GM23338 (cell line): ENCODE measurements around the gene CXCL16. TPM values are rescaled to one million over a fixed set of nuclear protein-coding genes. Genes with fewer than 3 reads are reported as not detected.

Experiments used
- ATAC-seq: fragments of 200-7000 bp; cut with Tn5 transposase; 3 replicates; pipeline ENCODE4 v1.9.1; 2020
- DNase-seq: peaks from one replicate; pipeline ENCODE4 v3.0.0-alpha.2; 2015; ENCODE audit warnings: low spot score
- H2AFZ ChIP-seq: fragments of 200-600 bp; sonication (generic); 2 replicates; pipeline ENCODE4 v1.8.0; 2016; ENCODE audit warnings: antibody characterized with exemption, mild to moderate bottlenecking, moderate library complexity
- H3F3A ChIP-seq: fragments of 200-600 bp; sonication (generic); replicated peaks from 2 replicates; pipeline ENCODE4 v1.8.0; 2017; ENCODE audit warnings: antibody characterized with exemption, mixed run types, low read depth
- H3K27ac ChIP-seq: fragments of 200-600 bp; sonication (generic); 2 replicates; pipeline ENCODE4 v1.6.1; 2016; ENCODE audit warnings: low read depth
- H3K27me3 ChIP-seq: fragments of 200-600 bp; sonication (generic); 2 replicates; pipeline ENCODE4 v1.8.0; 2016; ENCODE audit warnings: mild to moderate bottlenecking, mixed run types, moderate library complexity; ENCODE audit not compliant: insufficient read depth
- H3K36me3 ChIP-seq: fragments of 200-600 bp; sonication (generic); 2 replicates; pipeline ENCODE4 v1.8.0; 2016; ENCODE audit warnings: mild to moderate bottlenecking; ENCODE audit not compliant: insufficient read depth
- H3K4me1 ChIP-seq: fragments of 200-600 bp; sonication (generic); 2 replicates; pipeline ENCODE4 v1.8.0; 2016; ENCODE audit warnings: mild to moderate bottlenecking, moderate library complexity; ENCODE audit not compliant: insufficient read depth
- H3K4me2 ChIP-seq: fragments of 200-600 bp; sonication (generic); 2 replicates; pipeline ENCODE4 v1.7.1; 2017; ENCODE audit warnings: mixed run types
- H3K4me3 ChIP-seq: fragments of 200-600 bp; sonication (generic); 2 replicates; pipeline ENCODE4 v1.6.1; 2016; ENCODE audit warnings: mixed run types
- H3K79me2 ChIP-seq: fragments of 200-600 bp; sonication (generic); replicated peaks from 2 replicates; pipeline ENCODE4 v1.8.0; 2017; ENCODE audit warnings: mild to moderate bottlenecking; ENCODE audit not compliant: insufficient read depth
- H3K9me2 ChIP-seq: fragments of 200-600 bp; sonication (generic); 2 replicates; pipeline ENCODE4 v1.8.0; 2017; ENCODE audit not compliant: insufficient read depth
- H4K20me1 ChIP-seq: fragments of 200-600 bp; sonication (generic); replicated peaks from 2 replicates; pipeline ENCODE4 v1.8.0; 2017; ENCODE audit warnings: mild to moderate bottlenecking; ENCODE audit not compliant: insufficient read depth
- H3K27ac Mint-ChIP-seq: 2 replicates; pipeline ENCODE4 v1.8.0; 2020; ENCODE audit warnings: inconsistent platforms, mild to moderate bottlenecking, moderate library complexity, mixed read lengths
- H3K27me3 Mint-ChIP-seq: 3 replicates; pipeline ENCODE4 v1.8.0; 2022; ENCODE audit warnings: low read depth, mild to moderate bottlenecking, moderate library complexity, mixed read lengths, inconsistent platforms; ENCODE audit not compliant: insufficient read depth, poor library complexity
- H3K36me3 Mint-ChIP-seq: 3 replicates; pipeline ENCODE4 v1.8.0; 2021; ENCODE audit warnings: low read depth, mild to moderate bottlenecking, inconsistent platforms, moderate library complexity, mixed read lengths
- H3K4me1 Mint-ChIP-seq: 3 replicates; pipeline ENCODE4 v1.8.0; 2020; ENCODE audit warnings: mild to moderate bottlenecking, inconsistent platforms, mixed read lengths
- H3K4me3 Mint-ChIP-seq: 3 replicates; pipeline ENCODE4 v1.8.0; 2021; ENCODE audit warnings: moderate library complexity, mild to moderate bottlenecking, inconsistent platforms, mixed read lengths
- H3K9me3 Mint-ChIP-seq: 3 replicates; pipeline ENCODE4 v1.8.0; 2020; ENCODE audit warnings: moderate library complexity, mild to moderate bottlenecking, inconsistent platforms, mixed read lengths
- CREB1 ChIP-seq: fragments of 250-450 bp; sonication (Bioruptor Pico); IDR thresholded peaks from 2 replicates; pipeline ENCODE4 v1.5.0; 2020; ENCODE audit warnings: low read depth, mild to moderate bottlenecking, moderate library complexity
- CTCF ChIP-seq, 2 experiments: fragments of 200-600 bp in 1 of 2; sonication (generic) in 1 of 2; conservative IDR thresholded peaks; 2 replicates each; pipeline versions ENCODE4 v1.5.1 to v1.6.1; 2016 to 2017; ENCODE audit warnings: antibody characterized with exemption in 2 of 2, low read depth in 2 of 2, mild to moderate bottlenecking in 2 of 2, moderate library complexity in 1 of 2
- ETS1 ChIP-seq: IDR thresholded peaks from 2 replicates; pipeline ENCODE4 v1.6.1; 2016; ENCODE audit warnings: antibody characterized with exemption
- EZH2 ChIP-seq: fragments of 200-600 bp; sonication (generic); IDR thresholded peaks from one replicate; pipeline ENCODE4 v1.8.0; 2017; ENCODE audit warnings: antibody characterized with exemption, mild to moderate bottlenecking, low read depth; ENCODE audit not compliant: unreplicated experiment
- EZH2phosphoT487 ChIP-seq: fragments of 200-600 bp; sonication (generic); IDR thresholded peaks from one replicate; pipeline ENCODE4 v1.8.1; 2018; ENCODE audit warnings: antibody characterized with exemption; ENCODE audit not compliant: unreplicated experiment
- JUNB ChIP-seq: IDR thresholded peaks from one replicate; pipeline ENCODE4 v1.6.1; 2016; ENCODE audit warnings: antibody characterized with exemption; ENCODE audit not compliant: unreplicated experiment
- NANOG ChIP-seq: IDR thresholded peaks from 2 replicates; pipeline ENCODE4 v1.6.1; 2016; ENCODE audit warnings: antibody characterized with exemption, borderline replicate concordance
- POLR2AphosphoS5 ChIP-seq: IDR thresholded peaks from 2 replicates; pipeline ENCODE4 v1.6.1; 2016; ENCODE audit warnings: antibody characterized with exemption, low read depth
- REST ChIP-seq: IDR thresholded peaks from one replicate; pipeline ENCODE4 v1.6.1; 2018; ENCODE audit warnings: antibody characterized with exemption; ENCODE audit not compliant: unreplicated experiment
- STAT1 ChIP-seq: IDR thresholded peaks from one replicate; pipeline ENCODE4 v1.6.1; 2016; ENCODE audit warnings: antibody characterized with exemption; ENCODE audit not compliant: unreplicated experiment
- ZNF114 ChIP-seq: fragments of 250-450 bp; sonication (Bioruptor Pico); IDR thresholded peaks from 2 replicates; pipeline ENCODE4 v1.5.0; 2020; ENCODE audit warnings: mild to moderate bottlenecking, moderate library complexity
- ZNF331 ChIP-seq: fragments of 250-450 bp; sonication (Bioruptor Pico); IDR thresholded peaks from 2 replicates; pipeline ENCODE4 v1.5.0; 2020; ENCODE audit warnings: low read depth, mild to moderate bottlenecking, moderate library complexity
- ZNF462 ChIP-seq: fragments of 250-450 bp; sonication (Bioruptor Pico); IDR thresholded peaks from 2 replicates; pipeline ENCODE4 v1.5.0; 2020; ENCODE audit warnings: mild to moderate bottlenecking, moderate library complexity
- polyA plus RNA-seq: library from polyadenylated mRNA; unstranded; fragments of >200 nt; fragmentation: Nextera tagmentation; extraction: Ambion mirVana; gene quantifications from 2 replicates; pipeline ENCODE4 v1.2.1, GENCODE V29; 2016
- total RNA-seq: library from RNA; depleted of rRNA; stranded (reverse); fragments of >200 nt; shearing (Covaris generic); gene quantifications from 2 replicates; pipeline ENCODE4 v1.2.3, GENCODE V29; 2014

CXCL16 gene
- total and polyA plus RNA-seq, 2 experiments from 2014 or later = 4.0 to 4.1 TPM

GRCh38 chr17:4750606-4751005 is 10.9 kb upstream of the CXCL16 start:
- no peaks in the 10 kb centered on the region; the same call in 2 of the 3 replicates for H3K9me3 Mint-ChIP-seq
- Histone ChIP-seq H3K27ac (no peak overlapping the region), H3K27me3 (no peaks in the 10 kb centered on the region), H2AFZ (no peak overlapping the region), H3K36me3 (no peaks in the 10 kb centered on the region), H3K4me1 (peaks cover 11% of the 10 kb centered on the region), H3K4me2 (no peak overlapping the region), H3F3A (0 out of 2 replicates have a peak, but pooled peaks cover 6% of the 10 kb centered on the region), H3K9me2 (no peaks in the 10 kb centered on the region), H3K4me3 (no peak overlapping the region), H4K20me1 (no peaks in the 10 kb centered on the region), H3K79me2 (no peaks in the 10 kb centered on the region)
- no peak overlapping the region for H3K4me3 Mint-ChIP-seq
- TF ChIP-seq POLR2AphosphoS5 (no peak), REST (no peak), ZNF114 (CRISPR knock-in tag) (no peak), ETS1 (no peak), EZH2 (no peak), ZNF331 (CRISPR knock-in tag) (no peak), CTCF (conservative IDR thresholded peaks at IDR 0.05; ENCODE audit: low read depth in 2 of 2) (no peak), STAT1 (no peak), CREB1 (CRISPR knock-in tag) (no peak), EZH2phosphoT487 (no peak), ZNF462 (no peak), JUNB (no peak), NANOG (no peak)
- H3K36me3 Mint-ChIP-seq = no peaks in the 10 kb centered on the region
- peaks cover 8% of the 10 kb centered on the region for H3K27me3 Mint-ChIP-seq
- no peak for DNase-seq
- peaks cover 19% of the 10 kb centered on the region for H3K4me1 Mint-ChIP-seq
- no peak for ATAC-seq
- H3K27ac Mint-ChIP-seq = no peak overlapping the region
